HEK293 (cell line): Measurements from ENCODE around the gene TLE1.
"Not testable (repeated sequence)": the region's sequence is repeated elsewhere in the genome, so short reads cannot be mapped to it uniquely, and the experiment has no call there.

Experiments used
- CTCF ChIA-PET: fragments of 350-600 bp; formaldehyde crosslinking; extraction: SDS; loops from one replicate; lab custom pipeline; 2021; ENCODE audit warnings: antibody characterized with exemption; lab: Yijun Ruan, JAX
- POLR2A ChIA-PET: fragments of 300-600 bp; formaldehyde crosslinking; extraction: SDS; loops from one replicate; lab custom pipeline; 2020; ENCODE audit warnings: antibody characterized with exemption, inconsistent platforms; lab: Yijun Ruan, JAX
- H3K27ac ChIP-seq: fragments of 200-500 bp; sonication (Bioruptor generic); 2 replicates; pipeline ENCODE4 v1.5.1; 2014; ENCODE audit warnings: low read depth, low read length, control low read depth, inconsistent platforms; ENCODE audit errors: extremely low read depth
- H3K36me3 ChIP-seq, 2 experiments: fragments of 200-500 bp in 1 of 2; sonication (Bioruptor generic) in 1 of 2; 1 replicate in 1 of 2; 2 replicates in 1 of 2; pipeline ENCODE4 v1.5.1; 2014 to 2017; ENCODE audit warnings: inconsistent platforms in 2 of 2, low read length in 2 of 2; ENCODE audit not compliant: control insufficient read depth in 2 of 2, insufficient read depth in 1 of 2
- H3K4me1 ChIP-seq: fragments of 200-500 bp; sonication (Bioruptor generic); 2 replicates; pipeline ENCODE4 v1.5.1; 2014; ENCODE audit warnings: mild to moderate bottlenecking, low read length, inconsistent platforms; ENCODE audit not compliant: control insufficient read depth, insufficient read depth
- H3K4me3 ChIP-seq: 2 replicates; pipeline ENCODE4 v1.5.1; 2011; ENCODE audit warnings: low read depth, mild to moderate bottlenecking, control low read depth, low read length, moderate library complexity
- H3K9me3 ChIP-seq: fragments of 200-500 bp; sonication (Bioruptor generic); 2 replicates; pipeline ENCODE4 v1.5.1; 2014; ENCODE audit warnings: low read depth, low read length, inconsistent platforms; ENCODE audit not compliant: control insufficient read depth, insufficient read depth
- CTCF ChIP-seq: fragments of 450-650 bp; formaldehyde crosslinking; IDR thresholded peaks from 2 replicates; pipeline ENCODE4 v1.5.1; 2016; ENCODE audit warnings: missing biosample characterization, missing genetic modification characterization
- KLF10 ChIP-seq: fragments of 450-650 bp; IDR thresholded peaks from 2 replicates; pipeline ENCODE4 v1.5.1; 2018; ENCODE audit warnings: missing biosample characterization, mild to moderate bottlenecking, missing genetic modification characterization
- PRDM2 ChIP-seq: fragments of 450-650 bp; formaldehyde crosslinking; IDR thresholded peaks from 2 replicates; pipeline ENCODE4 v1.5.1; 2016; ENCODE audit warnings: missing biosample characterization, missing genetic modification characterization, borderline replicate concordance
- YY2 ChIP-seq: fragments of 450-650 bp; formaldehyde crosslinking; IDR thresholded peaks from 2 replicates; pipeline ENCODE4 v1.5.1; 2016; ENCODE audit warnings: missing biosample characterization, missing genetic modification characterization
- ZBTB6 ChIP-seq: fragments of 450-650 bp; formaldehyde crosslinking; IDR thresholded peaks from 2 replicates; pipeline ENCODE4 v1.5.1; 2017; ENCODE audit warnings: missing biosample characterization, missing genetic modification characterization
- ZBTB7A ChIP-seq: fragments of 450-650 bp; formaldehyde crosslinking; IDR thresholded peaks from 2 replicates; pipeline ENCODE4 v1.5.1; 2016; ENCODE audit warnings: low read depth, missing biosample characterization, missing genetic modification characterization
- ZFP41 ChIP-seq: fragments of 450-650 bp; formaldehyde crosslinking; IDR thresholded peaks from 2 replicates; pipeline ENCODE4 v1.5.1; 2016; ENCODE audit warnings: missing biosample characterization, missing genetic modification characterization, borderline replicate concordance
- ZNF146 ChIP-seq: fragments of 450-650 bp; formaldehyde crosslinking; IDR thresholded peaks from 2 replicates; pipeline ENCODE4 v1.5.1; 2016; ENCODE audit warnings: missing biosample characterization, missing genetic modification characterization
- ZNF155 ChIP-seq: fragments of 450-650 bp; formaldehyde crosslinking; IDR thresholded peaks from 2 replicates; pipeline ENCODE4 v1.5.1; 2016; ENCODE audit warnings: missing biosample characterization, missing genetic modification characterization
- ZNF223 ChIP-seq: fragments of 450-650 bp; formaldehyde crosslinking; IDR thresholded peaks from 2 replicates; pipeline ENCODE4 v1.5.1; 2016; ENCODE audit warnings: missing biosample characterization, missing genetic modification characterization
- ZNF48 ChIP-seq: fragments of 450-650 bp; formaldehyde crosslinking; IDR thresholded peaks from 2 replicates; pipeline ENCODE4 v1.5.1; 2016; ENCODE audit warnings: missing biosample characterization, missing genetic modification characterization
- ZNF488 ChIP-seq: fragments of 450-650 bp; formaldehyde crosslinking; IDR thresholded peaks from 2 replicates; pipeline ENCODE4 v1.5.1; 2016; ENCODE audit warnings: missing biosample characterization, missing genetic modification characterization
- ZNF530 ChIP-seq: fragments of 450-650 bp; formaldehyde crosslinking; IDR thresholded peaks from 2 replicates; pipeline ENCODE4 v1.5.1; 2016; ENCODE audit warnings: low read depth, missing biosample characterization, missing genetic modification characterization
- ZNF544 ChIP-seq: fragments of 450-650 bp; formaldehyde crosslinking; IDR thresholded peaks from 2 replicates; pipeline ENCODE4 v1.5.0; 2017; ENCODE audit warnings: missing biosample characterization, missing genetic modification characterization
- ZNF623 ChIP-seq: fragments of 450-650 bp; formaldehyde crosslinking; IDR thresholded peaks from 2 replicates; pipeline ENCODE4 v1.5.1; 2016; ENCODE audit warnings: missing biosample characterization, missing genetic modification characterization
- ZNF768 ChIP-seq: fragments of 450-650 bp; formaldehyde crosslinking; IDR thresholded peaks from 2 replicates; pipeline ENCODE4 v1.5.1; 2018; ENCODE audit warnings: missing biosample characterization, mild to moderate bottlenecking, missing genetic modification characterization
- ZNF785 ChIP-seq: fragments of 450-650 bp; formaldehyde crosslinking; IDR thresholded peaks from 2 replicates; pipeline ENCODE4 v1.5.1; 2016; ENCODE audit warnings: missing biosample characterization, missing genetic modification characterization
- ZNF792 ChIP-seq: fragments of 450-650 bp; formaldehyde crosslinking; IDR thresholded peaks from 2 replicates; pipeline ENCODE4 v1.5.1; 2016; ENCODE audit warnings: missing biosample characterization, missing genetic modification characterization
- ZSCAN30 ChIP-seq: fragments of 450-650 bp; IDR thresholded peaks from 2 replicates; pipeline ENCODE4 v1.5.1; 2018; ENCODE audit warnings: missing biosample characterization, mild to moderate bottlenecking, missing genetic modification characterization, moderate library complexity

The TLE1 gene

GRCh38 chr9:81607593-81608288 lies 81.6 kb downstream of the TLE1 start:
- H3K36me3 ChIP-seq: peaks cover 13 to 79% of the 10 kb centered on the region in 2 experiments
- no peak for TF ChIP-seq YY2 (tag by site-specific recombination)
- no peak for TF ChIP-seq ZNF544 (tag by site-specific recombination)
- no peak for TF ChIP-seq ZNF785 (tag by site-specific recombination)
- TF ChIP-seq ZNF530 (tag by site-specific recombination): no peak
- no peak for TF ChIP-seq CTCF
- TF ChIP-seq ZNF792: no peak
- TF ChIP-seq ZNF155 (tag by site-specific recombination): no peak
- no peak for TF ChIP-seq ZNF488
- TF ChIP-seq ZSCAN30 (tag by site-specific recombination): no peak
- TF ChIP-seq ZFP41 (tag by site-specific recombination): no peak
- no peak for TF ChIP-seq KLF10 (tag by site-specific recombination)
- TF ChIP-seq ZBTB6 (tag by site-specific recombination): no peak
- no peak for TF ChIP-seq ZNF623
- no peak for TF ChIP-seq ZBTB7A (tag by site-specific recombination)
- H3K4me1 ChIP-seq: no peaks in the 10 kb centered on the region
- ChIA-PET POLR2A (no interaction called here), CTCF (interaction anchor here (0.6 kb wide), 1 partner anchor 1971 kb away, joined by 3 read pairs; no protein-coding TSS in a partner anchor)
- H3K9me3 ChIP-seq: no peaks in the 10 kb centered on the region
- no peak overlapping the region for H3K27ac ChIP-seq
- no peak overlapping the region for H3K4me3 ChIP-seq

GRCh38 chr9:81606261-81606660 lies 83.1 kb downstream of the TLE1 start:
- POLR2A ChIA-PET, CTCF ChIA-PET, H3K4me1 ChIP-seq, H3K27ac ChIP-seq, H3K4me3 ChIP-seq, H3K9me3 ChIP-seq: not testable (repeated sequence)
- H3K36me3 ChIP-seq: peaks cover 13 to 76% of the 10 kb centered on the region in 2 experiments
- TF ChIP-seq ZNF146: peak; percentile 93

GRCh38 chr9:81605170-81605670 lies 84.1 kb downstream of the TLE1 start:
- no peak overlapping the region for H3K27ac ChIP-seq
- H3K4me3 ChIP-seq: no peak overlapping the region
- H3K4me1 ChIP-seq: no peaks in the 10 kb centered on the region
- H3K9me3 ChIP-seq: no peaks in the 10 kb centered on the region
- ChIA-PET POLR2A (no interaction called here), CTCF (no interaction called here)
- peaks cover 13 to 71% of the 10 kb centered on the region in 2 experiments; a peak in 2 of 3 replicates for H3K36me3 ChIP-seq
- TF ChIP-seq ZNF223 (tag by site-specific recombination) (no peak), PRDM2 (no peak), ZNF768 (no peak), ZNF48 (tag by site-specific recombination) (no peak)
